Measurements from ENCODE around the gene AOPEP.

The AOPEP gene

GRCh38 chr9:95048225-95049087 lies 322.0 kb downstream of the AOPEP start:
- DNase-seq = peak; percentile 15

- no peak for DNase-seq
Measured at GRCh38 chr9:95049761-95050160, 323.3 kb downstream of the AOPEP start.

- DNase-seq = no peak
Measured at GRCh38 chr9:95053611-95054570, 327.4 kb downstream of the AOPEP start.

- DNase-seq = no peak
Measured at GRCh38 chr9:95055334-95055850, 328.9 kb downstream of the AOPEP start.

GRCh38 chr9:95055851-95056551 lies 329.5 kb downstream of the AOPEP start:
- DNase-seq = no peak

- DNase-seq = no peak
Measured at GRCh38 chr9:95057101-95057500, 330.6 kb downstream of the AOPEP start.

GRCh38 chr9:95058121-95058785 lies 331.8 kb downstream of the AOPEP start:
- no peak for DNase-seq

GRCh38 chr9:95058795-95059386 lies 332.4 kb downstream of the AOPEP start:
- DNase-seq = no peak

GRCh38 chr9:95060234-95060633 lies 333.7 kb downstream of the AOPEP start:
- no peak for DNase-seq

GRCh38 chr9:95060916-95061315 lies 334.4 kb downstream of the AOPEP start:
- no peak for DNase-seq

GRCh38 chr9:95061916-95062595 lies 335.6 kb downstream of the AOPEP start:
- no peak for DNase-seq

GRCh38 chr9:95062596-95063065 lies 336.1 kb downstream of the AOPEP start:
- no peak for DNase-seq

- DNase-seq = no peak
Measured at GRCh38 chr9:95063300-95063699, 336.8 kb downstream of the AOPEP start.

GRCh38 chr9:95065224-95065623 lies 338.7 kb downstream of the AOPEP start:
- DNase-seq = no peak

- DNase-seq = no peak
Measured at GRCh38 chr9:95067057-95067456, 340.6 kb downstream of the AOPEP start.

GRCh38 chr9:95067897-95068296 lies 341.4 kb downstream of the AOPEP start:
- no peak for DNase-seq

- no peak for DNase-seq
Measured at GRCh38 chr9:95070549-95071021, 344.1 kb downstream of the AOPEP start.

GRCh38 chr9:95071450-95071849 lies 345.0 kb downstream of the AOPEP start:
- DNase-seq = no peak

- DNase-seq = no peak
Measured at GRCh38 chr9:95071925-95072324, 345.4 kb downstream of the AOPEP start.

GRCh38 chr9:95073042-95073607 lies 346.6 kb downstream of the AOPEP start:
- no peak for DNase-seq
